ENCODE data around the gene PPIL1.

DNA sequence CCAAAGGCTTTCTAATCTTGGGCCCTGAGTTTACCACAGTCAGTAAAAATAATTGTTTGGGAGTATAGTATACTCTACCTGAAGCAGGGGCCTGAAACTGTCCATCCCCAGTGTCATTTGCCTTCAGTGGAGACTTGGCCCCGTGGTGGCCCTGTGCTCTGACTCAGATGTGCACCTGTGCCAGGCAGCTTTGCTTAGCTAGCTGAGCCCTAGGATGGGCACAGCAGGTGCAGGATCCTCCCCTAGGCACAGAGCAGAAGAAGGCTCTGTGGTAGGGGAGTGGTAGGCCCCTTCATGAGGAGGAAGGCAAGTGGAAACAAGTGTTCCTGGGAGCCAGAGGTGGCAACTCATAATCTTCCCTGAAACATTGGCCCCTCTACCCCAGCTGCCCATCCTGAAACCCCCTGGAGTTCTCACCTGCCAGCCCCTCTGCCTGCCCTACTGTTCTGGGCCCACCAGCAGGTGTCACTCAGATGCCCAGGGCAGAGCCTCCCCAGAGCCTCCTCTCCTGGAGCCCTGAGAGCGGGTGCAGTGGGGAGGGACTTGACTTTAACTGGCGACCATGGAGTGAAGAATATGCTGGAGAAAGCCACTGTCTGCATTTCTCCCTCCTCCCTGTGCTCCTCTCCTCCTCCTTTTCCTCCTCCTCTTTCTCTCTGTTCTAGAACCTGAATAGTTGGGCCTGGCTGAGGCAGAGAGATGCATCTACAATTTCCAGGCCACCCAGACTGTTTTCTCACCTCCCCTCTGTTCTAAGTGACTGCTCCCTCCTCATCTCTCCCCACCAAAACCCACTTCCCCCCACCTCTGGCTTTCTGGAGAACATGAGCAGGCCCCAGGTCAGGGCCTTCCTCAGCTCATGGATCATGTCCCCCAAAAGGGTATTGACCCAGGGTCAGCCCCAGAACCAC, 38.2 kb downstream of the PPIL1 start:
- TF ChIP-seq, protein P1, sequence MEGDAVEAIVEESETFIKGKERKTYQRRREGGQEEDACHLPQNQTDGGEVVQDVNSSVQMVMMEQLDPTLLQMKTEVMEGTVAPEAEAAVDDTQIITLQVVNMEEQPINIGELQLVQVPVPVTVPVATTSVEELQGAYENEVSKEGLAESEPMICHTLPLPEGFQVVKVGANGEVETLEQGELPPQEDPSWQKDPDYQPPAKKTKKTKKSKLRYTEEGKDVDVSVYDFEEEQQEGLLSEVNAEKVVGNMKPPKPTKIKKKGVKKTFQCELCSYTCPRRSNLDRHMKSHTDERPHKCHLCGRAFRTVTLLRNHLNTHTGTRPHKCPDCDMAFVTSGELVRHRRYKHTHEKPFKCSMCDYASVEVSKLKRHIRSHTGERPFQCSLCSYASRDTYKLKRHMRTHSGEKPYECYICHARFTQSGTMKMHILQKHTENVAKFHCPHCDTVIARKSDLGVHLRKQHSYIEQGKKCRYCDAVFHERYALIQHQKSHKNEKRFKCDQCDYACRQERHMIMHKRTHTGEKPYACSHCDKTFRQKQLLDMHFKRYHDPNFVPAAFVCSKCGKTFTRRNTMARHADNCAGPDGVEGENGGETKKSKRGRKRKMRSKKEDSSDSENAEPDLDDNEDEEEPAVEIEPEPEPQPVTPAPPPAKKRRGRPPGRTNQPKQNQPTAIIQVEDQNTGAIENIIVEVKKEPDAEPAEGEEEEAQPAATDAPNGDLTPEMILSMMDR (IDR thresholded peaks at IDR 0.05): no peak
- TF ChIP-seq POLR2A (IDR thresholded peaks at IDR 0.05): no peak

Data from stomach (tissue), 4 donors.